ENCODE results near the gene HMGCR. TPM values are rescaled to one million over a fixed set of nuclear protein-coding genes. Genes with fewer than 3 reads are reported as not detected.
A peak's percentile ranks its signal among the peaks of the same experiment; 100 is the strongest.
"Not testable (repeated sequence)": the region's sequence is repeated elsewhere in the genome, so short reads cannot be mapped to it uniquely, and the experiment has no call there.

The HMGCR gene
- 55.7 and 64.6 TPM in 2 replicates for total RNA-seq
- 17.7 TPM for total RNA-seq (2013)
- polyA plus RNA-seq: 8.1 and 22.9 TPM in 2 replicates
- 9.5 and 15.0 TPM in 2 replicates for polyA minus RNA-seq

DNA sequence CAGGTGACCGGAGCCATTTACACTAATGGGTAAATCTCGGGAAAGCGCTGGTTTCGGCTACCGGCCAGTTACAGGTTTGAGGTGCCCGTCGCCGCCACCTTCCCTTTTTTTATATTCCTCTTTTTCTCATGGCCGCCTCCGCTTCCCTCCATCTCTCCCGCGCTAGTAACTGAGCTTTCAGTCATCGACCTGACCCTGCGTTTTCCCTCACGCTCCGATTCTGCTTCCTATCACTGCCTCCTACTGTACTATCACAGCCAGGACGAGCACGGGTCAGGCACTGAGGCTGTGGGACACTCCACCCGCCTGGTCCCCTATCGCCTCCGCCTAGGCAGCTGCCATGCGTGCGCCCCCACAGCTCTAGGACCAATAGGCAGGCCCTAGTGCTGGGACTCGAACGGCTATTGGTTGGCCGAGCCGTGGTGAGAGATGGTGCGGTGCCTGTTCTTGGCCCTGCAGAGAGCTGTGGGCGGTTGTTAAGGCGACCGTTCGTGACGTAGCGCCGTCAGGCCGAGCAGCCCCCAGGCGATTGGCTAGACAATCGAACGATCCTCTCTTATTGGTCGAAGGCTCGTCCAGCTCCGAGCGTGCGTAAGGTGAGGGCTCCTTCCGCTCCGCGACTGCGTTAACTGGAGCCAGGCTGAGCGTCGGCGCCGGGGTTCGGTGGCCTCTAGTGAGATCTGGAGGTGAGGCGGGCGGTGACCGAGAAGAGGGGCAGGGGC is at the start of gene HMGCR:
TSS of gene HMGCR (plus strand) at position 606 of the 722 bp plus-strand sequence. CDS start 5,386 bp downstream, outside the sequence.
- no peaks in the 10 kb centered on the region for H3K9me3 ChIP-seq (ENCODE audit: control extremely low read depth in 1 of 3, control insufficient read depth in 2 of 3, insufficient read depth in 1 of 3, low read length in 2 of 3)
- H3K4me3 ChIP-seq (ENCODE audit: control extremely low read depth in 1 of 5, extremely low read depth in 1 of 5, insufficient read depth in 1 of 5, low read depth in 2 of 5, low read length in 4 of 5): peak within 1 kb of the TSS; percentile 71 to 98 (median 88)
- H3K27me3 Mint-ChIP-seq: no peaks in the 10 kb centered on the region
- H3K9ac ChIP-seq (ENCODE audit: low read length): peak within 1 kb of the TSS; percentile 91
- TF ChIP-seq CTCF (IDR thresholded peaks at IDR 0.05): peak; percentile 9
- no peak for TF ChIP-seq EZH2 (IDR thresholded peaks at IDR 0.05; ENCODE audit: borderline replicate concordance, insufficient read depth, low read depth, low read length, poor library complexity, severe bottlenecking)
- H3K4me2 ChIP-seq (replicated peaks; ENCODE audit: low read depth, low read length, poor library complexity, severe bottlenecking): peak within 1 kb of the TSS; percentile 91
- ATAC-seq (ENCODE audit: low read depth) (peak; percentile 95), DNase-seq (peak; percentile 99)
- H3K27me3 ChIP-seq (replicated peaks in 1 of 4; ENCODE audit: control extremely low read depth in 1 of 4, control insufficient read depth in 3 of 4, insufficient read depth in 4 of 4, low read length in 3 of 4): no peaks in the 10 kb centered on the region
- H2AFZ ChIP-seq (ENCODE audit: insufficient read depth, low read depth, low read length, poor library complexity, severe bottlenecking): peak within 1 kb of the TSS; percentile 92
- H3K4me3 Mint-ChIP-seq: no peak within 1 kb of the TSS
- ChIA-PET POLR2A (interaction anchor here (1.6 kb wide), 1 partner anchor 100 kb away, joined by 10 read pairs; the partner anchor contains the start of gene ANKRD31), CTCF (interaction anchor here (0.9 to 1.6 kb wide), 5 partner anchors 100 to 570 kb away, joined by 3 to 16 read pairs (median 5); partner anchors contain the start of genes ANKRD31, CERT1, GFM2 and NSA2)
- intact Hi-C loops (cut with micrococcal nuclease): loop anchor here (1.0 to 5.0 kb wide), 7 partner anchors 99 to 1839 kb away; partner anchors contain the start of genes ANKRA2, BTF3, CERT1 and IQGAP2
- H3K27ac ChIP-seq (ENCODE audit: low read length in 2 of 2): peak within 1 kb of the TSS; percentile 81 to 91
- peaks cover 46% of the 10 kb centered on the region for H3K79me2 ChIP-seq (ENCODE audit: control insufficient read depth, insufficient read depth, low read length)
- WGBS (ENCODE audit: insufficient coverage): under 1% methylated on average over 56 of the region's 56 CpGs
- no peaks in the 10 kb centered on the region for H3K36me3 ChIP-seq (replicated peaks in 1 of 2; ENCODE audit: control extremely low read depth in 1 of 2, control insufficient read depth in 1 of 2, extremely low read depth in 1 of 2, insufficient read depth in 2 of 2, low read length in 1 of 2)
- no peak within 1 kb of the TSS for H3K27ac Mint-ChIP-seq
- H3K9me3 Mint-ChIP-seq (ENCODE audit: insufficient read depth): no peaks in the 10 kb centered on the region
- H3K4me1 Mint-ChIP-seq: peaks cover 30% of the 10 kb centered on the region
- peaks cover 4% of the 10 kb centered on the region for H4K20me1 ChIP-seq (ENCODE audit: control insufficient read depth, insufficient read depth, low read length, poor library complexity, severe bottlenecking)
- peaks cover 16 to 17% of the 10 kb centered on the region in 2 donors for H3K4me1 ChIP-seq (ENCODE audit: control insufficient read depth in 2 of 2, insufficient read depth in 2 of 2, low read length in 2 of 2)

- peaks cover 20% of the 10 kb centered on the region for H3K27me3 Mint-ChIP-seq
- Histone ChIP-seq H3K9me3 (ENCODE audit: control extremely low read depth in 1 of 3, control insufficient read depth in 2 of 3, insufficient read depth in 1 of 3, low read length in 2 of 3) (peaks cover 0 to 19% (median 4%) of the 10 kb centered on the region in 3 donors), H3K27me3 (replicated peaks in 1 of 4; ENCODE audit: control extremely low read depth in 1 of 4, control insufficient read depth in 3 of 4, insufficient read depth in 4 of 4, low read length in 3 of 4) (peaks cover 0 to 13% (median 1%) of the 10 kb centered on the region in 4 experiments)
- DNase-seq; CTCF ChIA-PET; ATAC-seq (ENCODE audit: low read depth); H3K36me3 ChIP-seq (replicated peaks in 1 of 2; ENCODE audit: control extremely low read depth in 1 of 2, control insufficient read depth in 1 of 2, extremely low read depth in 1 of 2, insufficient read depth in 2 of 2, low read length in 1 of 2); H3K4me1 ChIP-seq (ENCODE audit: control insufficient read depth in 2 of 2, insufficient read depth in 2 of 2, low read length in 2 of 2); H3K4me2 ChIP-seq (replicated peaks; ENCODE audit: low read depth, low read length, poor library complexity, severe bottlenecking); H3K27ac ChIP-seq (ENCODE audit: low read length in 2 of 2); H4K20me1 ChIP-seq (ENCODE audit: control insufficient read depth, insufficient read depth, low read length, poor library complexity, severe bottlenecking); POLR2A ChIA-PET; H3K9me3 Mint-ChIP-seq (ENCODE audit: insufficient read depth); H3K9ac ChIP-seq (ENCODE audit: low read length); H3K79me2 ChIP-seq (ENCODE audit: control insufficient read depth, insufficient read depth, low read length); H2AFZ ChIP-seq (ENCODE audit: insufficient read depth, low read depth, low read length, poor library complexity, severe bottlenecking); H3K27ac Mint-ChIP-seq; H3K4me3 ChIP-seq (ENCODE audit: control extremely low read depth in 1 of 5, extremely low read depth in 1 of 5, insufficient read depth in 1 of 5, low read depth in 2 of 5, low read length in 4 of 5); intact Hi-C loops (cut with micrococcal nuclease); H3K4me1 Mint-ChIP-seq; H3K4me3 Mint-ChIP-seq: not testable (repeated sequence)
- 71% methylated on average over 3 of the region's 3 CpGs for WGBS (ENCODE audit: insufficient coverage)
Measured at GRCh38 chr5:75291844-75292243, 45.2 kb upstream of the HMGCR start.

Measured in B cell (primary cell).